NCI-H748 (cell line): ENCODE results near the gene CNTNAP5.
"Not testable (repeated sequence)": the region's sequence is repeated elsewhere in the genome, so short reads cannot be mapped to it uniquely, and the experiment has no call there.

Experiments used
- DNase-seq: peaks from one replicate; lab custom pipeline; 2025; ENCODE audit not compliant: unreplicated experiment; lab: John Stamatoyannopoulos, UW

CNTNAP5 gene

DNA sequence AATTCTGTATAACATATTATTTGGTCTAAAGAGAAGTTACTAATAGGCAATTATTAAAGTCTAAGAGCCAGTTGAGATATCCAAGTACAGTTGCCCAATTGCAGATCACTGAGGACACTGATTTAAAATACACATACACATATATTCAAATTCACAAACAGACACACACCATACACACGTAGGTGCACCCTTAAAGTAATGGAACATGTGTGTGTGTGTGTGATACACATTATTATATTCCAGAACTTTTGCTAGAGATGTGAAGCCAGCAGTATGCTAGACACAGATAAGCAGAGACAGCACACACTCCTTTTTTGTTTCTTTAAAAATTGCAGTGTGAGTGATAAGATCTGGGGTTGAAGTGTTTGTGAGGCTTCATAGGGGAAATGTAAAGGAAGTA, 292.5 kb downstream of the CNTNAP5 start:
- no peak for DNase-seq

GRCh38 chr2:124318913-124319312, 293.8 kb downstream of the CNTNAP5 start:
- peak; percentile 48 for DNase-seq

DNA sequence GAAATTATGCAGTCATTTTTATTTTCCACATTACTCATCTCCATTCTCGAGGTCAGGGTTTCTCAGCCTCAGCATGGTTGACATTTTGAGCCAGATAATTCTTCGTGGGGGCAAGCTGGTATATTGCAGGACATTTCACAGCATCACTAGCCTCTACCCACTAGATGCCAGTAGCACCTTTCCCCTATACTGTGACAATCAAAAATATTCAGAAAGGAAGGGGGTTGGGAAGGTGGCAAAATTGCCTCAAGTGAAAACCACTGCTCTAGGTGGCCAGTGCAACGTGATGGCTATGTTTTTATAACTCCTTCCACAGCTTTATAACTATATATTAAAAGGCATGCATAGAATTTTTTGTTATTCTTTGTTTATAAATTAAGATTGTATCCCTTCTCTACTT, 294.5 kb downstream of the CNTNAP5 start:
- no peak for DNase-seq

DNA sequence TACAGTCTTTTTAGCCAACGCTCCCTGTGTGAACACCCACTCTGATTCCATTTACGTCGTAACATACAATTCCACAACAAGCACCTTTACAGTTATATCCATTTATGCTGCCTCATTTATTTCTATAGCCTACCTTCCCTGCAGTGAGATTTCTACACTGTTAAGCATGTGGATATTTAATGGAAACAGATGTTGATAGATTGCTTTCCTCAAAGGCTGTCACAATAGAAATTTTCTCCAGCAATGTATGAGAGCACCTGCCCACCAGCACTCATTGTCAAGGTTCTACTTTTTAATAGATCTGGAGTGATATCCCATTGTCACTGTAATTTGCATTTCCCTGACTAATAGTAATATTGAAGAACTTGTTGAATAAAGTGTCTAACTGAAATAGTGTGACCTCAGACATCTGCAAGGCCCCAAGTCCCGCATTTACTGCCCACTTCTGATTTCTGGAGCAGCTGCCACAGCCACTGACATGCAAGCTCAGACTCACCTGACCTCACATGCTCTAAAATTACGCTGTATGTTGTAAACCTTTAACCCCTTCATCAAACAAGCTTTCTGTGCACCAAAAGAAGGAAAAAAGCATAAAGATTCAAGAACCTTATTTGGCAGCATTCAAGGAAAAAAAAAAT, 295.1 kb downstream of the CNTNAP5 start:
- peak; percentile 70 for DNase-seq

- no peak for DNase-seq
Measured at GRCh38 chr2:124323321-124323720, 298.2 kb downstream of the CNTNAP5 start.

- no peak for DNase-seq
Measured at GRCh38 chr2:124325667-124326440, 300.8 kb downstream of the CNTNAP5 start.

DNA sequence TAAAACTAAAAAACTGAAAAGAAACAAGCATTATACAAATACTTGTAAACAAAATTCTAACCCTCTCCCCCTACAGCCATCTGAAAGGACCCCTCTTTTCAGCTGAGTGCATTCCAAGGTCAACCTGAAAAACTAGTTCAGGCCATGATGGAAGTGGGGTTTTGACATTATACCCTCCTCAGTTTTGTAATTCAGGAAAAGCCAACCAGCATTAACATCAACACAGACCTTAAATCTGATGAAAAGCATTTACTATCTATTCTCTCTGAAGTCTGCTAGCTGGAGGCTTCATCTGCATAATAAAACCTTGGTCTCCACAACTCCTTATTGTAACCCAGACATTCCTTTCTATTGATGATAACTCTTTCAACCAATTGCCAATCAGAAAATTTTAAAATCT, 302.2 kb downstream of the CNTNAP5 start:
- DNase-seq: no peak

GRCh38 chr2:124328397-124328796, 303.3 kb downstream of the CNTNAP5 start:
- no peak for DNase-seq

DNA sequence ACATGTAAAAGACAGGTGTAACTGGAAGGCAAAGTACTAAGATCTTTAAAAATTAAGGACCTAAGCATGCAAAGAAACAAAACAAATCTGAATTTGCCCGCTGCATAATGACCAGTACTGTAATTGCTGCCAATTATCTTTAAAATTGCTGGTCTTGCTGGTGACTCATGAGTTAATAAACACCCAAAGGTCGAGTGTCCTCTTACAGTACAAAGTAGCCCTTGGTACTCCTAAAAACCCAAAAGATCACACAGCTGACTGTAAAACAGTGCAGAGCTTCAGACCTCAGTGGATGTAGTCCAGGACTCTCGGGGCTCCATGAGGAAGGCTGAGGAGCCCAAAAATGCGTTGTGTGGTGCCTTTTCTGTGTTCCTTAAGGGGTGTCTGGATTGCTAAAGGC, 308.7 kb downstream of the CNTNAP5 start:
- peak; percentile 64 for DNase-seq

GRCh38 chr2:124335058-124335457, 310.0 kb downstream of the CNTNAP5 start:
- DNase-seq: no peak

DNA sequence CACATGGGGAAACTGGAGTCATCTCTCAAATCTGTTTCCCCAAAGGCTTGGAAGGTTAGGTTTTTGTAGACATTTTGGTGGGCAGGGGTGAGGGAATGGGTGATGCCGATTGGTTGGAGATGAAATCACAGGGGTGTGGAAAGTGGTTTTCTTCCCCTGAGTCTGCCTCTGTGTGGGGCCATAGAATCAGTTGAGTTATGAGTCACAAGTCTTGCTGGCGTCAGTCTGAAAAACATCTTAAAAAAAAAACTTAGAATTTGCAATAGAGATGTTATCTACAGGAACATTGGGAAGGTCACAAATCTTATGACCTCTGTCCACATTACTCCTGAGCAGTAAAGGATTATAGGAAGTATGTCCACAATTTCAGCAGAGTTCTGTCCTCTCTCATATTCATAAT, 314.6 kb downstream of the CNTNAP5 start:
- DNase-seq: no peak

DNA sequence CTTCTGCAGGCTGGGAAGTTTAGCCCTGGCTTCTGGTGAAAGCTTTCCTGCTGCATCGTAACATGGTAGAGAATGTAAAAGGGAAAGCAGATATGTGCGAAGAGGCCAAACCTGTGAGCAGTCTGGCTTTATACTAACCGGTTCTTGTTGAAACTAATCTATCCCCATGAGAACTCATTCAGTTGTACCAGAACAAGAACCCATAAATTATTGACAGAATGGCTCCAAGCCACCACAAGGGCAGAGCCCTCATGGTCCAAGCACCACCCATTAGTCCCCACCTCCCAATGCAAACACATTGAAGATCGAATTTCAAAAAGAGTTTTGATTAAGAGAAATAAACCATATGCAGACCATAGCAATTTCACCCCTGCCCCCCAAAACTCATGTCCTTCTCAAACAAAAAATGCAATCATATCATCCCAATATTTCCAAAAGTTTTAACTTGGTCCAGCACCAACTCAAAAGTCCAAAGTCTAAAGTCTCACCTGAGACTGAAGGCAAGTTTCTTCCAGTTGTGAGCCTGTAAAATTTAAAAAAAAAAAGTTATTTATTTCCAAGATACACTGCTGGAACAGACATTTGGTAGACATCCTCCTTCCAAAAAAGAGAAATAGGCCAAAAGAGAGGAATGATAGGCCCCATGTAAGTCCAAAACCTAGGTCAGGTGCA, 318.9 kb downstream of the CNTNAP5 start:
- no peak for DNase-seq

- no peak for DNase-seq
Measured at GRCh38 chr2:124347209-124347608, 322.1 kb downstream of the CNTNAP5 start.

- DNase-seq: no peak
Measured at GRCh38 chr2:124353656-124354055, 328.6 kb downstream of the CNTNAP5 start.

GRCh38 chr2:124354466-124354865, 329.4 kb downstream of the CNTNAP5 start:
- no peak for DNase-seq

DNA sequence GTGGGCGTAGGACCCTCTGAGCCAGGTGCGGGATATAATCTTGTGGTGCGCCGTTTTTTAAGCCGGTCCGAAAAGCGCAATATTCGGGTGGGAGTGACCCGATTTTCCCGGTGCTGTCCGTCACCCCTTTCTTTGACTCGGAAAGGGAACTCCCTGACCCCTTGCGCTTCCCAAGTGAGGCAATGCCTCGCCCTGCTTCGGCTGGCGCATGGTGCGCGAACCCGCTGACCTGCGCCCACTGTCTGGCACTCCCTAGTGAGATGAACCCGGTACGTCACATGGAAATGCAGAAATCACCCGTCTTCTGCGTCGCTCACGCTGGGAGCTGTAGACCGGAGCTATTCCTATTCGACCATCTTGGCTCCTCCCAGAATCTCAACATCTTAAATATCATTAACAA, 336.9 kb downstream of the CNTNAP5 start:
- DNase-seq: not testable (repeated sequence)

DNA sequence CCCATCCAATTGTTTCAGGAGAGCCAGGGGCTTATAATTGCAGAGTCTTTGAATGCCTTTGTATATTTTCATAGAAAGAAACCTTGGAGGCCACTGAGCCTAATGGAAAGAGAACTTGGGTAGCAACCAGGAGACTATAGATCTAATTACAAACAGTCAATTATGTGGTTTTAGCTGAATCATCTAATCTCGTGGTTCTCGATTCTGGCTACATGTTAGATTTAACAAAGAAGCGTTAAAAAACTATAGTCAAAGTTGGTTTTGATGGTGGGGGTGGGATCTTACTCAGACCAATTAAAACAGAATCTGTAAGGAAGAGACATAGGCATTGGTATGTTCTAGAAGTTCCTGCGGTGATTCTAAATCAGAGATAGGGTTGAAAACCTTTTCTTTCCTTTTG, 344.1 kb downstream of the CNTNAP5 start:
- no peak for DNase-seq

DNA sequence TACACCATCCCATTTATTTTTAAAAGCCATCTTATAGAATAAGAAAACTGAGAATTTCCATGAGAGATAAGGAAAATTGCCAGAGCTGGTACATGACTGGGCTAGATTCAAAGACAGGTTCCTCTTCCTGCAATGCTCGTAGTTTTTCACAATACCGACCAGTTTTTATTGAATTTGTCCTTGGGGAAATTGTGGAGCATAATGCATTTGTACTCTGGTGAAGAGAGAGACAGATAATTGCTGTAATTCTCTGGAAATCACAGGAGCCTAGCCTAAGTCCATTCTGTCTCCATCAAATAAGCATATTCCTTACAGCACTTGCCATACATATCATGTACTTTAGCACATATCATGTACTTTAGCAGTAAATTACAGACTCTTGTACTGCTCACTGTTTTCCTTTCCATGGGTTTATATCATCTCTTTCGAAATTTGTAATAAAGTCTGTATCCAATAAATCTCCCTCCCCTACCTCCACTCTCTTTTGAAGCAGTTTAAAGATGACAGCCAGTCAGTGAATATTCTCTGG, 355.2 kb downstream of the CNTNAP5 start:
- no peak for DNase-seq

DNA sequence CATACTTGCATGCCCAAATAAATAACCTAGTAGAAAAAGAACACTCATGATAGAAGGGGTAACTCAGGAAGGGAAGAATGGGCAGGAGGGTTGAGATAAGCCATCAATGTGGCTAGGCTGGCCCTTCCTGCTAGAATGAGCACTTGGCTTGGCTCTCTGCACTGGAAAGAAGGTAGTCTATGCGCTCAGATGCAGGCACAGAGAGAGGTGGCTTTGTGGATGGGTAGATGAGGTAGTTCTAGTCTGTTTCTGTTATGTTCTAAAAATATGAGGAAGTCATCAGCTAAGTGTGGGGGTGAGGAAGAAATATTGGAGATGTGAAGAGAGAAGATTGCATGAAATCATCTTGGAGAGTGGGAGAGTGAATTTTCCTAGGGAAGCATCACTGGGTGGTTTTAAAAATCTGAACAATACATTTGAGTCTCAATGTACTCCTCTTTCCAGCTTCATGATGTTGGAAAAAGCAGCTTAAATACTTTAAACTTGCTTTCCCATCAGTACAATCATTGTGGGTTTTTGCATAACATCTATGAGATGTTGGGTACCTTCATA, 357.1 kb downstream of the CNTNAP5 start:
- no peak for DNase-seq

- DNase-seq: no peak
Measured at GRCh38 chr2:124395961-124396360, 370.9 kb downstream of the CNTNAP5 start.

DNA sequence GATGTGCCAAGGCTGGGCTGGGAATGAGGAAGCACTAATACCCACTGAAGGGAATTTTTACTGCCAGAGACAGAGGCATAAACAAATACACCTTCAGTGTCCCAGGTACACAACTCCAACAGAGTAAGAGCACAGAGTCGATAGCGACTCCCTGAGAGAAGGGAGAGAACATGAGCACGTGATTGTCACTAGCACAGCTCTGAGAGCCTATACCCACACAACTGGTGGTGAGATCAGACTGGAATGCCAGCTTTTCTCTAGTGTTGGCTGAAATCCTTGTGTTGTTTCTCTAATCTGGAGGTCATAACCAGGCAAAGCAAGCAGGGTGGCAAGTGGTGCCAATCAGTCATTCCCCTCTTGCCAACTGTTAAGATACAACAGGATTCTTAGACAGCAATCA, 377.2 kb downstream of the CNTNAP5 start:
- DNase-seq: no peak
